DOHH2 (cell line): Measurements from ENCODE around the gene ATF7IP2.

Experiments used
- H3F3A ChIP-seq: fragments of 200-600 bp; sonication (generic), shearing (Covaris generic); 2 replicates; pipeline ENCODE4 v1.6.0; 2016; ENCODE audit warnings: antibody characterized with exemption, mild to moderate bottlenecking; ENCODE audit not compliant: control insufficient read depth, insufficient read depth
- H3K27ac ChIP-seq: fragments of 200-600 bp; sonication (generic); 2 replicates; pipeline ENCODE4 v1.5.1; 2014; ENCODE audit warnings: low read depth, mild to moderate bottlenecking, low read length, moderate library complexity
- H3K27me3 ChIP-seq: fragments of 200-600 bp; sonication (generic); 2 replicates; pipeline ENCODE4 v1.6.1; 2014; ENCODE audit warnings: mild to moderate bottlenecking, low read length, mixed read lengths; ENCODE audit not compliant: control insufficient read depth
- H3K36me3 ChIP-seq: fragments of 200-600 bp; sonication (generic); 2 replicates; pipeline ENCODE4 v1.6.1; 2014; ENCODE audit warnings: mild to moderate bottlenecking, low read length, moderate library complexity, mixed read lengths; ENCODE audit not compliant: control insufficient read depth
- H3K4me1 ChIP-seq: fragments of 200-600 bp; sonication (generic); 2 replicates; pipeline ENCODE4 v1.6.1; 2014; ENCODE audit warnings: mild to moderate bottlenecking, low read length, mixed read lengths; ENCODE audit not compliant: control insufficient read depth
- H3K4me2 ChIP-seq: fragments of 200-600 bp; sonication (generic); 2 replicates; pipeline ENCODE4 v1.6.0; 2014; ENCODE audit warnings: mild to moderate bottlenecking, low read length, moderate library complexity
- H3K4me3 ChIP-seq: fragments of 200-600 bp; sonication (generic); 2 replicates; pipeline ENCODE4 v1.5.1; 2014; ENCODE audit warnings: mild to moderate bottlenecking, low read length, mixed read lengths
- H3K79me2 ChIP-seq: fragments of 200-600 bp; sonication (generic); 2 replicates; pipeline ENCODE4 v1.6.1; 2014; ENCODE audit warnings: mild to moderate bottlenecking, low read length, mixed read lengths; ENCODE audit not compliant: control insufficient read depth
- H3K9me2 ChIP-seq: fragments of 200-600 bp; sonication (generic); replicated peaks from 2 replicates; pipeline ENCODE4 v1.6.1; 2014; ENCODE audit warnings: mild to moderate bottlenecking, low read length, mixed read lengths; ENCODE audit not compliant: control insufficient read depth
- H3K9me3 ChIP-seq: fragments of 200-600 bp; sonication (generic); 2 replicates; pipeline ENCODE4 v1.6.1; 2014; ENCODE audit warnings: antibody characterized with exemption, low read length, mixed read lengths; ENCODE audit not compliant: control insufficient read depth, insufficient read depth
- H4K20me1 ChIP-seq: fragments of 200-600 bp; sonication (generic); 2 replicates; pipeline ENCODE4 v1.6.0; 2014; ENCODE audit warnings: low read depth, mild to moderate bottlenecking, antibody characterized with exemption, low read length, moderate library complexity; ENCODE audit not compliant: control insufficient read depth, insufficient read depth
- EZH2phosphoT487 ChIP-seq: fragments of 200-600 bp; sonication (generic); IDR thresholded peaks from 2 replicates; pipeline ENCODE4 v1.6.1; 2017; ENCODE audit warnings: borderline replicate concordance, mild to moderate bottlenecking, antibody characterized with exemption, low read length, moderate library complexity, mixed read lengths
- TF ChIP-seq, protein P1 (sequence below): fragments of 200-600 bp; sonication (generic); IDR thresholded peaks from one replicate; pipeline ENCODE4 v1.5.1; 2014; ENCODE audit warnings: antibody characterized with exemption, mild to moderate bottlenecking, low read depth, low read length; ENCODE audit not compliant: poor library complexity, severe bottlenecking

ATF7IP2 gene

DNA sequence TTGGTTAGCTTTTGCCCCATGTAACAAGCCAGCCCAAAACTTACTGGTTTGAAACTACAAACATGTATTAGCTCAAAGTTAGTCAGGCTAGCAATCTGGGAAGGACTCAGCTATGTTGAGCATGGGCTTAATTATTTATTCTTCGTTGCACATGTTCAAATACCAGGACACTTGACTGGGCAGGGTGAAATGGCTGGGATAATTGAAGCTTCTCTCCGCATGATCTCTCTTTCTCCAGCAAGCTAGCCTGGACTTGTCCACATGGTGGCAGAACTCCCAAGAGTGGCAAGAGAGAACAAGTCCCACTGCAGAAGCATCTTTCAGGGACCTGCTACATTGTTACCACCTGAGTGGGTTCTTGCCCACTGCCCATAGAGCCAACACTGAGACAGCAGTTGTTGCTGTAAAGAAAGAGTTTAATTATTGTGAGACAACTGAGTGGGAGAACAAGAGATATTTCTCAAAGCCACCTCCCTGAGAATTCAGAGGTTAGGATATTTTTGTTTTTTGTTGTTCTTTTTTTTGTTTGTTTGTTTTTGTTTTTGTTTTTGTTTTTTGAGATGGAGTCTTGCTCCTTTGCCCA, 16.8 kb upstream of the ATF7IP2 start:
- Histone ChIP-seq H3K4me3 (no peak overlapping the region), H3K36me3 (no peaks in the 10 kb centered on the region), H4K20me1 (no peaks in the 10 kb centered on the region), H3K9me3 (no peaks in the 10 kb centered on the region), H3K4me2 (no peak overlapping the region), H3K27me3 (no peaks in the 10 kb centered on the region), H3F3A (no peaks in the 10 kb centered on the region), H3K4me1 (no peaks in the 10 kb centered on the region), H3K27ac (no peak overlapping the region), H3K9me2 (no peaks in the 10 kb centered on the region), H3K79me2 (no peaks in the 10 kb centered on the region)
- TF ChIP-seq, protein P1, sequence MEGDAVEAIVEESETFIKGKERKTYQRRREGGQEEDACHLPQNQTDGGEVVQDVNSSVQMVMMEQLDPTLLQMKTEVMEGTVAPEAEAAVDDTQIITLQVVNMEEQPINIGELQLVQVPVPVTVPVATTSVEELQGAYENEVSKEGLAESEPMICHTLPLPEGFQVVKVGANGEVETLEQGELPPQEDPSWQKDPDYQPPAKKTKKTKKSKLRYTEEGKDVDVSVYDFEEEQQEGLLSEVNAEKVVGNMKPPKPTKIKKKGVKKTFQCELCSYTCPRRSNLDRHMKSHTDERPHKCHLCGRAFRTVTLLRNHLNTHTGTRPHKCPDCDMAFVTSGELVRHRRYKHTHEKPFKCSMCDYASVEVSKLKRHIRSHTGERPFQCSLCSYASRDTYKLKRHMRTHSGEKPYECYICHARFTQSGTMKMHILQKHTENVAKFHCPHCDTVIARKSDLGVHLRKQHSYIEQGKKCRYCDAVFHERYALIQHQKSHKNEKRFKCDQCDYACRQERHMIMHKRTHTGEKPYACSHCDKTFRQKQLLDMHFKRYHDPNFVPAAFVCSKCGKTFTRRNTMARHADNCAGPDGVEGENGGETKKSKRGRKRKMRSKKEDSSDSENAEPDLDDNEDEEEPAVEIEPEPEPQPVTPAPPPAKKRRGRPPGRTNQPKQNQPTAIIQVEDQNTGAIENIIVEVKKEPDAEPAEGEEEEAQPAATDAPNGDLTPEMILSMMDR, result peak; percentile 44
- no peak for TF ChIP-seq EZH2phosphoT487

DNA sequence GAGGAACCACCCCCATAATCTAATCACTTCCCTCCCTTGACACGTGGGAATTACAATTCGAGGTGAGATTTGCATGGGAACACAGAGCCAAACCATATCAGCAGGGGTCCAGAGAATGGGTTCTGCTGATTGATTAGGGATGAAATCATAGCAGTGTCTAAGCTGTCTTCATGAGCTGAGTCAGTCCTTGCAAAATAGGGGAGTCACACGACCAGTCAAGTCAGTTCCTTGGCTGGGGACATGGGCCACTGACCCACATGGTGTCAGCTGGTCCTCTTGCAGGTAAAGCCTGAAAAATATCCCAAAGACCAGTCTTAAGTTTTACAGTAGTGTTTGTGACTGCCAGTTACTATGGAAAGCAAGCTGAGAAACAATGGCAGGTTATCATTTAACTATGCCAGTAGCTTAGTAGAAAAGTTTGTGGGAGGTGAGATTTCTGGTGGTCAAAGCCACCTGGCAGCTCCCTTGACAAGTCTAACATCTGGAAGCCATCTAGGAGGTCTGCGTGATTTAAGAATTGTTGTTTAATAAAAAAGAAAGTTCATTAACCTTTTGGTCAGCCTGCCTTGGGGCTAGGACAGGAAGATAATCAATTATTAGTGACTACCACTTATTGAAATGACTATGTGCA, 15.7 kb upstream of the ATF7IP2 start:
- Histone ChIP-seq H3K4me1 (no peaks in the 10 kb centered on the region), H3K27me3 (no peaks in the 10 kb centered on the region), H3F3A (no peaks in the 10 kb centered on the region), H3K36me3 (no peaks in the 10 kb centered on the region), H3K27ac (no peak overlapping the region), H3K9me3 (no peaks in the 10 kb centered on the region), H3K4me2 (no peak overlapping the region), H3K9me2 (no peaks in the 10 kb centered on the region), H3K4me3 (no peak overlapping the region), H3K79me2 (no peaks in the 10 kb centered on the region), H4K20me1 (no peaks in the 10 kb centered on the region)
- TF ChIP-seq EZH2phosphoT487, result no peak
- TF ChIP-seq, protein P1, result no peak

DNA sequence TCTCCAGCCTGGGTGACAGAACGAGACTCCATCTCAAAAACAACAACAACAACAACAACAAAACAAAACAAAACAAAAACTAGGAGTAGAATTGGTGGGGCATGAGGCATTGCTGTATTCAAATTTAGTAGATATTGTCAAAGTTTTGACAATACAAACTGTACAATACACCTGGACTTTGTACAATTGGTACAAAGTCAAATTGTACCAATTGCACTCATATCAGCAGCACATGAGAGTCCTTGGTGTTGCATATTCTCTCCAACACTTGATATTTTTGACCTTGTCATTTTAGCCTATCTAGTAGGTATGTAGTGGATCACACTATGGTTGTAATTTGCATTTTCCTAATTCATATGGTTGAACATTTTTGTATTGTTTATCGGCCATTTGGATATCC, 14.3 kb upstream of the ATF7IP2 start:
- H3K9me3 ChIP-seq, result no peaks in the 10 kb centered on the region
- no peak for TF ChIP-seq EZH2phosphoT487
- TF ChIP-seq, protein P1, result no peak
- no peaks in the 10 kb centered on the region for H3K9me2 ChIP-seq
- H3F3A ChIP-seq, result no peaks in the 10 kb centered on the region
- H3K4me1 ChIP-seq, result no peaks in the 10 kb centered on the region
- H3K36me3 ChIP-seq, result no peaks in the 10 kb centered on the region
- no peak overlapping the region for H3K4me3 ChIP-seq
- H3K27ac ChIP-seq, result no peak overlapping the region
- H4K20me1 ChIP-seq, result no peaks in the 10 kb centered on the region
- H3K27me3 ChIP-seq, result no peaks in the 10 kb centered on the region
- no peak overlapping the region for H3K4me2 ChIP-seq
- no peaks in the 10 kb centered on the region for H3K79me2 ChIP-seq
